GM18858 (cell line): ENCODE measurements around the gene AKR1E2.

Experiments
- ATAC-seq: cut with Tn5 transposase; IDR thresholded peaks from one replicate; pipeline ENCODE4 v1.9.1; 2021; ENCODE audit not compliant: unreplicated experiment

Gene AKR1E2

DNA sequence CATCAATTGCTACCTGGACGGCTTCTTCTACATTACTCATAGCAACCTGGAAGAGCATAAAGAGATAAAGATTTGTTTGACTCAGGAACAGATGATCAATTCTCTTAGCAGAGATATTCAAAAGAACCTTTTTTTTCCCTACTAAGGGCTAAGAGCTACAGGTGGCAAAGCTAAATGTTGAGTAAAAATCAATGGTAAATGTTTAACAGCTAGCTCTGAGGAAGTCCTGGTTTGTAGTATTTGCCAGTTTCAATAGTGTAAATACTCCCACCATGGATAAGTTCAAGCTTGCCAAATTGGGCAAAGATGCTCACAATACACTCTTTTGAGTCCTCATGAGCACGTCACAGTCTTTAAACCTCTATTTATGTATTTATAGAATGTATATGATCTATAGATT lies 64.0 kb downstream of the AKR1E2 start:
- ATAC-seq, result no peak

DNA sequence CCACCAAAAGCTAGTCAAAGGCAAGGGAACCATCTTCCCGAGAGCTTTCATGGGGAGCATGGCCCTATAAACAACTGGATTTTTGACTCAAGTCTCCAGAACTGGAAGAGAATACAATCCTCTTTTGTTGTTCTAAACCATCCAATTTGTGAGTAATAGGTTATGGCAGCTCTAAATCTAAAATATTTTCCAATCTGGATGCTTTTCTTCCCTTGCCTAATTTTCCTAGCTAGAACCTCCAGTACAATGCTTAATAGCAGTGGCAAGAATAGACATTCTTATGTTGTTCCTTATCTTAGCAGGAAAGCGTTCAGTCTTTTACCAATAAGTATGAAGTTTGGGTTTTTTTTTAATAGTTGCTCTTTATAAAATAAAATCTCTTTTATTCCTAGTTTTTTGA lies 66.7 kb downstream of the AKR1E2 start:
- ATAC-seq, result no peak

DNA sequence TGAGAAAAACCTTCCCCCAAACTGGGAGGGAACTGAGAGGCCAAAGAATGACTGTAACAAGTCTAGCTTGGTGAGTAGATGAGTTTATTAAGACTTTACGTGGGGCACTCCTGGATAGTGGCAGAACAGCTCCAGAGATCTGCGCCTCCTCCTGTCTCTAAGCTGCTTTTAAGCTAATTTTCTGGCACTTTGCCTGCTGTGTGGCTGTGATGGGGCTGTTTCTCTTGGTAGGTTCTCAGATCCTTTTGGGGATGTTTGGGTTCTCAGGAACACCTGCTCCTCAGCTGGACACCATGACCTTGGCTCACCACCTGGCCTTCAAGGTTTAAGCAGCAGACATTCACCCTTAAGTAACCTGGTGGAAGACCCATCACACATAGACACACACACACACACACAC lies 68.3 kb downstream of the AKR1E2 start:
- ATAC-seq, result no peak
